Esophagus (tissue), 2 donors: ENCODE measurements around the gene SLC1A7. TPM values are rescaled to one million over a fixed set of nuclear protein-coding genes. Genes with fewer than 3 reads are reported as not detected.

Experiments
- H3K27ac ChIP-seq, 2 donors: one replicate each; pipeline ENCODE4 v1.5.1; 2013; ENCODE audit warnings: low read depth in 2 of 2, mild to moderate bottlenecking in 2 of 2, inconsistent platforms in 1 of 2, low read length in 1 of 2, moderate library complexity in 1 of 2
- H3K27me3 ChIP-seq, 2 donors: one replicate each; pipeline ENCODE4 v1.6.1; 2013; ENCODE audit warnings: low read length in 2 of 2, control low read depth in 1 of 2, mild to moderate bottlenecking in 1 of 2; ENCODE audit not compliant: insufficient read depth in 2 of 2, control insufficient read depth in 1 of 2
- H3K36me3 ChIP-seq, 2 donors: one replicate each; pipeline ENCODE4 v1.6.1; 2013; ENCODE audit warnings: low read length in 1 of 2; ENCODE audit not compliant: control insufficient read depth in 2 of 2, insufficient read depth in 2 of 2
- H3K4me1 ChIP-seq, 2 donors: one replicate each; pipeline ENCODE4 v1.6.1; 2013; ENCODE audit warnings: low read length in 1 of 2; ENCODE audit not compliant: control insufficient read depth in 2 of 2, insufficient read depth in 2 of 2
- H3K4me3 ChIP-seq, 2 donors: one replicate each; pipeline ENCODE4 v1.5.1; 2013; ENCODE audit warnings: low read length in 2 of 2, mild to moderate bottlenecking in 2 of 2, low read depth in 1 of 2, moderate library complexity in 1 of 2
- H3K9me3 ChIP-seq, 2 donors: one replicate each; pipeline ENCODE4 v1.6.1; 2013; ENCODE audit warnings: mild to moderate bottlenecking in 2 of 2, low read depth in 1 of 2, low read length in 1 of 2, moderate library complexity in 1 of 2; ENCODE audit not compliant: control insufficient read depth in 2 of 2, insufficient read depth in 1 of 2
- WGBS, 2 donors: extraction: QIAGEN DNeasy Blood & Tissue Kit; methylation state at CpG; one replicate each; pipeline ENCODE4 v1.1.7; 2013; 5-methylcytosine and 5-hydroxymethylcytosine counted together
- polyA plus RNA-seq, 2 donors: library from polyadenylated mRNA; stranded (reverse); fragments of 200-250 nt; gene quantifications; one replicate each; pipeline ENCODE4 v1.2.3, GENCODE V29; 2013
- donor health status: healthy with polysubstance abuse.
- donor health status: Bipolar disorder and iron deficiency.

Gene SLC1A7
- polyA plus RNA-seq, 2 donors, result 0.05 to 0.10 TPM

DNA sequence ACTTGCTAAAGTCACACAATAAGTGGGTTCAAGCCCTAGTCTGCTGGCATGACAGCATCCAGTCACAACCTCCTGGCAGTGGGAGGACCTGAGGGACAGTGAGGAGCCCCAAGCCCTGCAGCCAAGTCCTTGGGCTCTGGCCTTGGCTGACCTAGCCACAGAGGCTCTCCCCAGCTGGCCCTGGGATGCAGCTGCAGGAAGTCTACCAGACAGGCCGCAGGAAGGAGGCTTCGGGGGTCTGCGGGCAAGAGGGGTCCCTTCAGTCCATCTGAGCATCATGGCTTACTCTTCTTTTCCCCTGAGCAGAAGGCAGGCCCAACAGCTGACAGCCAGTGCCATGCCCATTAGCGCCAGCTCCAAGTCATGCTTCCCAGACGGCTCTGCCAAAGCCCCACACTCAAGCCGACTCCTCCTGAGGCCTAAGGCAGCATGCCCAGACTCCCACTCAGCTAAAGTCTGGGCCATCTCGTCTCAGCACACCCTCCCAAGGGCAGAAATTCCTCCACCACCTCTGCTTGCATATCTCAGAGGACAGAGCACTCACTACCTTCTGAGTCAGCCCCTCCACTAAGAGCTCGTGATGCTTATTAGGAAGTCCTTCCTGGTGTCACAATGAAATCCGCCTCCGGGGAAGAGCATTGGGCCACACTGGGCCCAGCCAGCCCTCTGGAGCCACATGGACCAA lies 20.1 kb downstream of the SLC1A7 start:
- 64 to 67% methylated on average over 10 of the region's 10 CpGs for WGBS, 2 donors
- Histone ChIP-seq H3K27me3 (no peaks in the 10 kb centered on the region), H3K36me3 (no peaks in the 10 kb centered on the region), H3K9me3 (no peaks in the 10 kb centered on the region), H3K4me3 (no peak overlapping the region), H3K4me1 (peaks cover 0 to 7% of the 10 kb centered on the region in 2 donors), H3K27ac (no peak overlapping the region)

DNA sequence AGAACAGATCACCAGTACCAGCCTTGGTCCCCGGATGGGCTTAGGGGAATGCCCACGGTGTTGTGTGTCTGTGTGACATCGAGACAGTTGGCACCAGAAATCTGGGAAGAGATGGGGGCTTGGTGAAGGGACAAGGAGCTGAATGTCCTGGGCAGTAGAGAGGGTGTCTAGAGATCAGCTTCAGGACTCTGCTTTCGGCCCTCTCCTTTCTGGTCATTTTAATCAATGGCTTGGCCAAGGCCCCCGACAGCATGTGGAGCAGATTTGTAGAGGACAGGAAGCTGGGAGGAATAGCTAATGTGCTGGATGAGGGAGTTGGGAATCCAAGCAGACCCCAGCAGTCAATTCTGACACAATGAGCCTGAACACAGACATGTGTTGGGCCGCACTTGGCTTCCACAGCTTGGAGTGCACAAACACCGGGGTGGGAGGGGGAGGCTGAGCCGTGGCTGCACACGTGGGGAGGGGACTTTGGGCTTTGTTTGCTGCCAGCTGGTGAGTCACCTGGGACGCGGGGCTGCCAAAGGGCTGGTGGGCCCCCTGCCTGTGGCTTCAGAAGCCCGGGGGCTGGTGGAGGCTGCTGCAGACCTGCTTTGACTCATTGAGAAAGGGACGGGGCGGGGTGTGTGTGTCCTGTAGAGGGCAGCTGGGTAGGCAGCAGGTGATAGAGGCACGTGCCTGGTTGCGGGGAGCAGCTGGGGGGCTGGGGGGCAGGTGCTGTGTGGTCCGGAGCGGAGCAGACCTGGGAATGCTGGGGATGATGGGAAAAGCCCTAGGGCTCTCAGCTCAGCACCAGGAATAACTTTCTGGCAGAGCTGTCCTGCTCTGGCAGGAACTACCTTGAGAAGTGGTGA lies 20.9 kb downstream of the SLC1A7 start:
- no peak overlapping the region for H3K4me3 ChIP-seq
- H3K27me3 ChIP-seq, result no peaks in the 10 kb centered on the region
- H3K4me1 ChIP-seq, result peaks cover 0 to 7% of the 10 kb centered on the region in 2 donors
- no peaks in the 10 kb centered on the region for H3K9me3 ChIP-seq
- H3K27ac ChIP-seq, result no peak overlapping the region
- 45 to 46% methylated on average over 17 to 18 of the region's 18 CpGs for WGBS, 2 donors
- no peaks in the 10 kb centered on the region for H3K36me3 ChIP-seq

DNA sequence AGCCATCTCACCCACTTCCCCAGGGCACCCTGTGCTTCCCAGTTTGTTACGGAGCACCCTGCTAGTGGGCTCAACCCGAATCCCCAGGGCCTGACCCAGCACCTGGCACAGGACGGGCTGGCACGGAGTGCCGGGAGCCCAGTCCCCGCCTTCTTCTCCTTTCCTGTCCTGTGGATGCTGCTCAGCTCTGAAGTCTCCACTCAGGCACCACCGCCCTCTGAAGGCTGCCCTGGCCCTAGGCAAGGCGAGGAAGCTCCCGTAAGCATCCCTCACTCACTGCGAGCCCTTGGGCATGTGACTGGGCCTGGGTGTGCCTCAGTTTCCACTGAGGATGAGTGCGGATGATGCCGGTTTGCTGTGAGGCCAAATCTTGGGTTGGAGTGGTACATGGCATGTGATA lies 21.8 kb downstream of the SLC1A7 start:
- Histone ChIP-seq H3K4me1 (peaks cover 0 to 9% of the 10 kb centered on the region in 2 donors), H3K36me3 (no peaks in the 10 kb centered on the region), H3K27me3 (no peaks in the 10 kb centered on the region), H3K4me3 (no peak overlapping the region), H3K9me3 (no peaks in the 10 kb centered on the region), H3K27ac (no peak overlapping the region)
- 75 to 76% methylated on average over 12 of the region's 12 CpGs for WGBS, 2 donors

DNA sequence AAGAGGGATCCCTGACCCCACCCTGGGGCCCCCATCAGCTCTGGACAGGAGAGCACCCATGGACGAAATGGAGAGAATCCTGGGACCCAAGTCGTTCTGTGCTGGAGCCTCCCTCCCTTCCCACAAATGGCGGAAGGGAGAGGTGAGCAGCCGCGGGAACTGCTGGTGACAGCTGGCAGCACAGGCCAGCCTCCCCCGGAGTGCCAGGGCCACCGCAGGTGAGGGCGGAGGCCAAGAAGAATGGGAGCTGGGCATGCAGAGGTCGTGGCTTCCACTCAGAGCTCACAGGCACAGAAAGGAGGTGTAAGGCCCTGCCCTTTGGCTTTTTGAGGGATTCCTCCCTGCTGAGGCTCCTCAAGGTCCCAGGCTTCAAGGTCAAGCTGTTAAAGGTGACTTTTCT lies 24.6 kb downstream of the SLC1A7 start:
- Histone ChIP-seq H3K36me3 (no peaks in the 10 kb centered on the region), H3K4me3 (no peak overlapping the region), H3K9me3 (no peaks in the 10 kb centered on the region), H3K27ac (no peak overlapping the region), H3K27me3 (no peaks in the 10 kb centered on the region), H3K4me1 (peaks cover 0 to 3% of the 10 kb centered on the region in 2 donors)
- WGBS, 2 donors, result 85 to 86% methylated on average over 9 of the region's 9 CpGs

DNA sequence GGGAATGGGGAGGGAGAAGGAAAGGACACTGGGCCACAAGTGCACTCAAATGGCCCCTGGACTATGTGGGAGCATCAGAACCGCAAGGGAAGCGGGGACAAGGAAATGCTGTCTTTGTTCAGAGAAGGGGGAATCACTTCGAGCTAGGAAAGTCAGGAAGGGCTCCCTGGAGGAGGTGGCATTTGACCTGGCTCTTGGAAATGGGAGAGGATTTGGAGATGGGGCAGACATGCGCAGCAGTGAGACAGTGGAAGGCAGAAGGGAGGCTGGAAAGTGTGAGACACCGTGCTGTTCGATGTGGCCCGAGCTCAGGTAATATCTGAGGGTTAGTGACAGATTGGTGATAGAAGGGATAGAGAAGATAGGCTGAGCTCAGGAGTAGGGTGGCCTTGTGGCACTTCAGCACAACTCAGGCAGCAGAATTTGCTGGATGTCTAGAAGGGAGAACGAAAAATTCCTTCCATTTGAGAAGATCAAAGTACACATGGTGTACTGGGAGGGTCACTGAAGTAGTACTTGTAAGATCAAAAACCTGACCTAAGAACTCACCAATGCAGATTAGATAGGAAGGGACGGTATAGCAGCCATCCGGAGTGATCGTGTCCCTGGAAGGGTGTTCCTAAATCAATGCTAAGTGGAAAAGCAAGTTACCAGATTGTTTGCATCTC lies 25.4 kb downstream of the SLC1A7 start:
- peaks cover 0 to 3% of the 10 kb centered on the region in 2 donors for H3K9me3 ChIP-seq
- H3K4me1 ChIP-seq, result peaks cover 0 to 3% of the 10 kb centered on the region in 2 donors
- H3K4me3 ChIP-seq, result no peak overlapping the region
- H3K27ac ChIP-seq, result no peak overlapping the region
- WGBS, 2 donors, result 81 to 88% methylated on average over 11 of the region's 11 CpGs
- no peaks in the 10 kb centered on the region for H3K27me3 ChIP-seq
- no peaks in the 10 kb centered on the region for H3K36me3 ChIP-seq

DNA sequence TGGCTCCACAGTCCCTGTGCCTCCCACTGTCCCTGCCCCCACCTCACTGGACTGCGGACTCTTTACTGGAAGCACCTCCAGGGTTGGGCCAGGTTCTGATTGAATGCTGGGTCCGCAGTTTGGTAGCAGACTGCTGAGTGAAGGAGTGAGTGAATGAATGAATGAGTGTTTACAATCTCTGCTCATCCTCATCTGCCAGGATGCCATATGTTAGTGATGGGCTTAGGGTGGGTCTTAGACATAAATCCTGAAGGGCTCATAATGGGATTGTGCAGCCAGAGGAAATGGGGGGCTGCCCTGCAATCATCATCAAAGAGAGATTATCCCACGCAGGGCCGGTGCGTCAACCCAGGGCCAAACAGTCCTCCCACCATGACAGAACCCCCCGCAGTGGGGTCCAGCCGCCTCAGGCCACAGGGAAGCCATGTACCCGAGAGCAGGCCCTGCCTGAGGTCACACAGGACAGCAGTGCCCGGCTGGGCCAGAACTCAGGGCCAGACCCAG lies 26.1 kb downstream of the SLC1A7 start:
- H3K4me3 ChIP-seq, result no peak overlapping the region
- no peaks in the 10 kb centered on the region for H3K36me3 ChIP-seq
- H3K4me1 ChIP-seq, result peaks cover 0 to 3% of the 10 kb centered on the region in 2 donors
- H3K9me3 ChIP-seq, result peaks cover 0 to 3% of the 10 kb centered on the region in 2 donors
- 58 to 70% methylated on average over 9 of the region's 9 CpGs for WGBS, 2 donors
- H3K27ac ChIP-seq, result no peak overlapping the region
- H3K27me3 ChIP-seq, result no peaks in the 10 kb centered on the region

DNA sequence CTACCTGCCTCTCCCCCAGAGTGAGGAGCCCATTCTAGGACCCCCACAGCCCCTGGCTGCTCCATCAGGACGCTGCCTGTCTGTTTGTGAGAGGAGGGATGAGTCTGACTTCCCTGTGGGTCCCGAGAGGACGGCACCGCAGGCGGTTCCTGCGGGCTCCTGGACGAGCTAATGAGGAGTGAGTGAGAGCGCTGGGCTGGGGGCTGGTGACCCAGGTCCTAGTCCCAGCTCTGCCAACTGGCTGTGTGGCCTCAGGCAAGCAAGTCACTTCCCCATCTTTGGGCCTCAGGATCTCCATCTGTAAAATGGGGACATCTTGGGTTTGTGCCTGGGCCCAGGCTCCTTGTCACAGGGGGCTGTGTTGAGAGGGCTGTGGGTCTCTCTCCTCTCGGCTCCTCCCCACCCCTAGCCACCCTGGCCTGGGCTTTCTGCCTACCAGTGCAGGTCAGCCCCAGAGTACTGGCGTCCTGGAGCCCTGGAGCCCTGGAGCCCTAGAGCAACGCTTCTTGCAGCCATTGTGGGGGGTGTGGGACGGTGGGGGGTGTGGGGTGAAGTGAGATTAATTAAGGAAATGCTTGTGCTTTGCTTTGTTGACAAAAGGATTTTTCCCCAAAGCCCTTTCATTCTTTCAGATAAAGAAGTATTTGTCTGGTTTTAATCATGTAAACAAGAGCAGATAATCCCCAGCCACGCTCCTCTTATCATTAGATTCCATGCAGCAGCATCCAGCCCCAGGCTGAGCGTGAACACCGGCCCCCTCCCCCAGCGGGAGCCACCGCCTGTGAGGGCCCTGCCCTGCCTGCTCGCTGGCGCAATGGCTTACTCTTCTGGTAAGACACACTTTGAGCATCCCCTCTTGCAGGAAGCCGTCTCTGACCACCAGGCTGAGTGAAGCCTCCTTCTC lies 26.8 kb downstream of the SLC1A7 start:
- no peaks in the 10 kb centered on the region for H3K36me3 ChIP-seq
- WGBS, 2 donors, result 53 to 54% methylated on average over 20 of the region's 20 CpGs
- no peak overlapping the region for H3K4me3 ChIP-seq
- no peak overlapping the region for H3K27ac ChIP-seq
- H3K27me3 ChIP-seq, result no peaks in the 10 kb centered on the region
- H3K9me3 ChIP-seq, result peaks cover 0 to 3% of the 10 kb centered on the region in 2 donors
- peaks cover 0 to 9% of the 10 kb centered on the region in 2 donors for H3K4me1 ChIP-seq

DNA sequence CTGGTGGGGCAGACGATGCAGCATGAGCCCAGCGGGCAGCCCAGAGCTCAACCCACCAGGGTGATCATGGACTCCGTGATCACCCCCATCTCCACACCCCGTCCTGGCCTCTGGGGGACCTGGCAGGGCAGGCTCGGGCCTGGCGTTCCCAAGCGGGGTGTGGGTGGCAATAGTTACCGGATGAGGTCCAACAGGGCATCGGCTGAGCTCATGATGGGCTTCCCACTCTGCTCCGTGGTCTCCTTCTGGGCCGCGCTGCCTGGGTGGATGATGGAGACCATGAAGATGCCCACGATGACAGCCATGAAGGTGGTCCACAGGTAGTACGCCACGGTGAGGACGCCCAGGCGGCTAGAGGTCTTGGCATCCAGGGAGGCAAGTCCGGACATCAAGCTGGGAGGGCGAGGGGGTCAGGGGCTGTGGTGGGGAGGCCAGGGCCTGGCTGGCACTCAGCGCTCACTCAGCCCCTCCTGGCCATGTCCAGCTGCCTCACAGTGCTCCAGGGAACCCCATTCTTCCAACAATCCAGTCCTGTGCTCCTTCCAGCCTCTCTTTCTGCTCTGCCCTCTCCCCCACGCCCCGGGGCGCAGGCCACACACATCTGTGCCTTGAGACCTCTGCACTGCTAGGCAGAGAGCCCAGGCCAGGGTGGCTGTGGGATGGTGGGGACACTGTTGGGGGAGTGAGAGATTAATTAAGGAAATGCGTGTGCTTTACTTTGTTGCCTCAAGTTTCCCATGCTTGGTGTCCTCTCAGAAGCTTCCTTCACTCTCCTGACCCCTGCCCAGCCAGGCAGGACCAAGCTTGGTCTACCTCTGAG lies 27.6 kb downstream of the SLC1A7 start:
- Histone ChIP-seq H3K27me3 (no peaks in the 10 kb centered on the region), H3K9me3 (peaks cover 0 to 3% of the 10 kb centered on the region in 2 donors), H3K4me3 (no peak overlapping the region), H3K36me3 (no peaks in the 10 kb centered on the region), H3K4me1 (peaks cover under 1 to 10% of the 10 kb centered on the region in 2 donors), H3K27ac (no peak overlapping the region)
- WGBS, 2 donors, result 92 to 93% methylated on average over 24 of the region's 24 CpGs
